HepG2 (cell line): ENCODE data around the gene KDM6B.

Source experiments
- CENPX ChIP-seq: sonication (generic); formaldehyde crosslinking; IDR thresholded peaks from 2 replicates; pipeline ENCODE4 v1.9.0; 2021; ENCODE audit warnings: mild to moderate bottlenecking, missing genetic modification reagents, moderate library complexity
- CTCF ChIP-seq: sonication (generic); formaldehyde crosslinking; IDR thresholded peaks from 2 replicates; pipeline ENCODE4 v1.5.0; 2020; ENCODE audit warnings: mild to moderate bottlenecking, missing genetic modification reagents, moderate library complexity
- HNRNPL ChIP-seq: fragments of 200-400 bp; formaldehyde crosslinking; IDR thresholded peaks from 2 replicates; pipeline ENCODE4 v1.6.1; 2017; ENCODE audit warnings: mild to moderate bottlenecking, low read depth, low read length
- MEIS1 ChIP-seq: sonication (generic); formaldehyde crosslinking; IDR thresholded peaks from 2 replicates; pipeline ENCODE4 v1.9.0; 2021; ENCODE audit warnings: mild to moderate bottlenecking, missing genetic modification reagents, moderate library complexity, borderline replicate concordance
- POLR2AphosphoS5 ChIP-seq: IDR thresholded peaks from 2 replicates; pipeline ENCODE4 v1.6.1; 2012; ENCODE audit warnings: low read depth, low read length
- TCF7 ChIP-seq: sonication (generic); IDR thresholded peaks from 2 replicates; pipeline ENCODE4 v1.6.1; 2016; ENCODE audit warnings: antibody characterized with exemption, low read depth
- TP53 ChIP-seq: sonication (generic); formaldehyde crosslinking; conservative IDR thresholded peaks from 2 replicates; pipeline ENCODE4 v1.4.0; 2020; ENCODE audit warnings: missing genetic modification reagents
- ZNF263 ChIP-seq: sonication (generic); formaldehyde crosslinking; IDR thresholded peaks from 2 replicates; pipeline ENCODE4 v1.4.0; 2020; ENCODE audit warnings: missing genetic modification reagents
- ZNF660 ChIP-seq: sonication (generic); formaldehyde crosslinking; IDR thresholded peaks from 2 replicates; pipeline ENCODE4 v1.5.1; 2020; ENCODE audit warnings: mild to moderate bottlenecking, low read depth, missing genetic modification reagents, borderline replicate concordance
- TF ChIP-seq, protein P1 (sequence below): sonication (generic); formaldehyde crosslinking; IDR thresholded peaks from 2 replicates; pipeline ENCODE4 v1.4.0; 2020; ENCODE audit warnings: missing genetic modification reagents
- TF ChIP-seq, protein P2 (sequence below): sonication (generic); formaldehyde crosslinking; IDR thresholded peaks from 2 replicates; pipeline ENCODE4 v1.9.0; 2021; ENCODE audit warnings: mild to moderate bottlenecking, missing genetic modification reagents
- TF ChIP-seq, protein P3 (sequence below): sonication (generic); formaldehyde crosslinking; IDR thresholded peaks from 2 replicates; pipeline ENCODE4 v1.4.0; 2020; ENCODE audit warnings: missing genetic modification reagents, borderline replicate concordance

DNA sequence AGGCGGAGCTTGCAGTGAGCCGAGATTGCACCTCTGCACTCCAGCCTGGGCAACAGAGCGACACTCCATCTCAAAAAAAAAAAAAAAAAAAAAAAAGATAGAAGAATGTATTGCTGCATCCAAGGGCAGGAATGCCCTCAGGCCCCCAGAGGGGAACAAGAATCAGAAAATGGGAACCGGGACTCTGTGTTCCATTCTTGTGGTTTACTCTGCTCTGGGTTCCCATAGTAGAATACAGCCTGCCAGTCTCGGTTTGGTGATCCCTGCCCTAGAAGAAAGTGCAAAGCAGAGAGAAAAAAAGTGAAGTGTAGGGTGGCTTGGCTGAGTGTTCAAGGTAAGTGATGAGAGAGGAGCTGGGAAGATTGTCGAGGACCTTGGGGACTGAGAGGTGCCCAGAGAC is 27.4 kb upstream of the KDM6B start:
- TF ChIP-seq POLR2AphosphoS5 (no peak), CTCF (CRISPR knock-in tag) (no peak), MEIS1 (CRISPR knock-in tag) (no peak), ZNF263 (no peak), TP53 (CRISPR knock-in tag) (no peak), CENPX (CRISPR knock-in tag) (no peak), TCF7 (no peak), HNRNPL (no peak), ZNF660 (CRISPR knock-in tag) (no peak)
- TF ChIP-seq, protein P1, sequence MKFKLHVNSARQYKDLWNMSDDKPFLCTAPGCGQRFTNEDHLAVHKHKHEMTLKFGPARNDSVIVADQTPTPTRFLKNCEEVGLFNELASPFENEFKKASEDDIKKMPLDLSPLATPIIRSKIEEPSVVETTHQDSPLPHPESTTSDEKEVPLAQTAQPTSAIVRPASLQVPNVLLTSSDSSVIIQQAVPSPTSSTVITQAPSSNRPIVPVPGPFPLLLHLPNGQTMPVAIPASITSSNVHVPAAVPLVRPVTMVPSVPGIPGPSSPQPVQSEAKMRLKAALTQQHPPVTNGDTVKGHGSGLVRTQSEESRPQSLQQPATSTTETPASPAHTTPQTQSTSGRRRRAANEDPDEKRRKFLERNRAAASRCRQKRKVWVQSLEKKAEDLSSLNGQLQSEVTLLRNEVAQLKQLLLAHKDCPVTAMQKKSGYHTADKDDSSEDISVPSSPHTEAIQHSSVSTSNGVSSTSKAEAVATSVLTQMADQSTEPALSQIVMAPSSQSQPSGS (CRISPR knock-in tag): no peak
- TF ChIP-seq, protein P2, sequence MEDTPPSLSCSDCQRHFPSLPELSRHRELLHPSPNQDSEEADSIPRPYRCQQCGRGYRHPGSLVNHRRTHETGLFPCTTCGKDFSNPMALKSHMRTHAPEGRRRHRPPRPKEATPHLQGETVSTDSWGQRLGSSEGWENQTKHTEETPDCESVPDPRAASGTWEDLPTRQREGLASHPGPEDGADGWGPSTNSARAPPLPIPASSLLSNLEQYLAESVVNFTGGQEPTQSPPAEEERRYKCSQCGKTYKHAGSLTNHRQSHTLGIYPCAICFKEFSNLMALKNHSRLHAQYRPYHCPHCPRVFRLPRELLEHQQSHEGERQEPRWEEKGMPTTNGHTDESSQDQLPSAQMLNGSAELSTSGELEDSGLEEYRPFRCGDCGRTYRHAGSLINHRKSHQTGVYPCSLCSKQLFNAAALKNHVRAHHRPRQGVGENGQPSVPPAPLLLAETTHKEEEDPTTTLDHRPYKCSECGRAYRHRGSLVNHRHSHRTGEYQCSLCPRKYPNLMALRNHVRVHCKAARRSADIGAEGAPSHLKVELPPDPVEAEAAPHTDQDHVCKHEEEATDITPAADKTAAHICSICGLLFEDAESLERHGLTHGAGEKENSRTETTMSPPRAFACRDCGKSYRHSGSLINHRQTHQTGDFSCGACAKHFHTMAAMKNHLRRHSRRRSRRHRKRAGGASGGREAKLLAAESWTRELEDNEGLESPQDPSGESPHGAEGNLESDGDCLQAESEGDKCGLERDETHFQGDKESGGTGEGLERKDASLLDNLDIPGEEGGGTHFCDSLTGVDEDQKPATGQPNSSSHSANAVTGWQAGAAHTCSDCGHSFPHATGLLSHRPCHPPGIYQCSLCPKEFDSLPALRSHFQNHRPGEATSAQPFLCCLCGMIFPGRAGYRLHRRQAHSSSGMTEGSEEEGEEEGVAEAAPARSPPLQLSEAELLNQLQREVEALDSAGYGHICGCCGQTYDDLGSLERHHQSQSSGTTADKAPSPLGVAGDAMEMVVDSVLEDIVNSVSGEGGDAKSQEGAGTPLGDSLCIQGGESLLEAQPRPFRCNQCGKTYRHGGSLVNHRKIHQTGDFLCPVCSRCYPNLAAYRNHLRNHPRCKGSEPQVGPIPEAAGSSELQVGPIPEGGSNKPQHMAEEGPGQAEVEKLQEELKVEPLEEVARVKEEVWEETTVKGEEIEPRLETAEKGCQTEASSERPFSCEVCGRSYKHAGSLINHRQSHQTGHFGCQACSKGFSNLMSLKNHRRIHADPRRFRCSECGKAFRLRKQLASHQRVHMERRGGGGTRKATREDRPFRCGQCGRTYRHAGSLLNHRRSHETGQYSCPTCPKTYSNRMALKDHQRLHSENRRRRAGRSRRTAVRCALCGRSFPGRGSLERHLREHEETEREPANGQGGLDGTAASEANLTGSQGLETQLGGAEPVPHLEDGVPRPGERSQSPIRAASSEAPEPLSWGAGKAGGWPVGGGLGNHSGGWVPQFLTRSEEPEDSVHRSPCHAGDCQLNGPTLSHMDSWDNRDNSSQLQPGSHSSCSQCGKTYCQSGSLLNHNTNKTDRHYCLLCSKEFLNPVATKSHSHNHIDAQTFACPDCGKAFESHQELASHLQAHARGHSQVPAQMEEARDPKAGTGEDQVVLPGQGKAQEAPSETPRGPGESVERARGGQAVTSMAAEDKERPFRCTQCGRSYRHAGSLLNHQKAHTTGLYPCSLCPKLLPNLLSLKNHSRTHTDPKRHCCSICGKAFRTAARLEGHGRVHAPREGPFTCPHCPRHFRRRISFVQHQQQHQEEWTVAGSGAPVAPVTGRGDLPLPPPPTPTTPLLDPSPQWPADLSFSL (CRISPR knock-in tag): no peak
- TF ChIP-seq, protein P3, sequence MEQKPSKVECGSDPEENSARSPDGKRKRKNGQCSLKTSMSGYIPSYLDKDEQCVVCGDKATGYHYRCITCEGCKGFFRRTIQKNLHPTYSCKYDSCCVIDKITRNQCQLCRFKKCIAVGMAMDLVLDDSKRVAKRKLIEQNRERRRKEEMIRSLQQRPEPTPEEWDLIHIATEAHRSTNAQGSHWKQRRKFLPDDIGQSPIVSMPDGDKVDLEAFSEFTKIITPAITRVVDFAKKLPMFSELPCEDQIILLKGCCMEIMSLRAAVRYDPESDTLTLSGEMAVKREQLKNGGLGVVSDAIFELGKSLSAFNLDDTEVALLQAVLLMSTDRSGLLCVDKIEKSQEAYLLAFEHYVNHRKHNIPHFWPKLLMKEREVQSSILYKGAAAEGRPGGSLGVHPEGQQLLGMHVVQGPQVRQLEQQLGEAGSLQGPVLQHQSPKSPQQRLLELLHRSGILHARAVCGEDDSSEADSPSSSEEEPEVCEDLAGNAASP (CRISPR knock-in tag): no peak
